Measurements from ENCODE around the gene CEACAM18.

The CEACAM18 gene

GRCh38 chr19:51521357-51521756 lies 43.0 kb downstream of the CEACAM18 start:
- ATAC-seq (ENCODE audit: insufficient read depth, low read depth) = no peak
- TF ChIP-seq EZH2 (IDR thresholded peaks at IDR 0.05; ENCODE audit: borderline replicate concordance, low read depth, low read length, severe bottlenecking) = no peak
- TF ChIP-seq, protein P1, sequence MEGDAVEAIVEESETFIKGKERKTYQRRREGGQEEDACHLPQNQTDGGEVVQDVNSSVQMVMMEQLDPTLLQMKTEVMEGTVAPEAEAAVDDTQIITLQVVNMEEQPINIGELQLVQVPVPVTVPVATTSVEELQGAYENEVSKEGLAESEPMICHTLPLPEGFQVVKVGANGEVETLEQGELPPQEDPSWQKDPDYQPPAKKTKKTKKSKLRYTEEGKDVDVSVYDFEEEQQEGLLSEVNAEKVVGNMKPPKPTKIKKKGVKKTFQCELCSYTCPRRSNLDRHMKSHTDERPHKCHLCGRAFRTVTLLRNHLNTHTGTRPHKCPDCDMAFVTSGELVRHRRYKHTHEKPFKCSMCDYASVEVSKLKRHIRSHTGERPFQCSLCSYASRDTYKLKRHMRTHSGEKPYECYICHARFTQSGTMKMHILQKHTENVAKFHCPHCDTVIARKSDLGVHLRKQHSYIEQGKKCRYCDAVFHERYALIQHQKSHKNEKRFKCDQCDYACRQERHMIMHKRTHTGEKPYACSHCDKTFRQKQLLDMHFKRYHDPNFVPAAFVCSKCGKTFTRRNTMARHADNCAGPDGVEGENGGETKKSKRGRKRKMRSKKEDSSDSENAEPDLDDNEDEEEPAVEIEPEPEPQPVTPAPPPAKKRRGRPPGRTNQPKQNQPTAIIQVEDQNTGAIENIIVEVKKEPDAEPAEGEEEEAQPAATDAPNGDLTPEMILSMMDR (IDR thresholded peaks at IDR 0.05; ENCODE audit: borderline replicate concordance, extremely low read depth, low read length, poor library complexity, severe bottlenecking) = no peak
- no peaks in the 10 kb centered on the region for H4K20me1 ChIP-seq (ENCODE audit: insufficient read depth, low read length)
- H3K9me3 ChIP-seq (ENCODE audit: insufficient read depth, low read length, severe bottlenecking) = no peaks in the 10 kb centered on the region
- no peak overlapping the region for H3K9ac ChIP-seq (ENCODE audit: low read depth, low read length)
- no peaks in the 10 kb centered on the region for H3K79me2 ChIP-seq (ENCODE audit: insufficient read depth, low read length)
- H3K36me3 ChIP-seq (ENCODE audit: insufficient read depth, low read length) = no peaks in the 10 kb centered on the region
- H3K4me2 ChIP-seq (ENCODE audit: insufficient read depth, low read length) = no peak overlapping the region
- no peaks in the 10 kb centered on the region for H3K4me1 ChIP-seq (ENCODE audit: insufficient read depth, low read length)
- H3K4me3 ChIP-seq (ENCODE audit: low read depth in 1 of 2, low read length in 2 of 2) = no peak overlapping the region
- H3K27ac ChIP-seq (ENCODE audit: low read length) = no peak overlapping the region
- no peak for DNase-seq
- no peaks in the 10 kb centered on the region for H3K27me3 ChIP-seq (ENCODE audit: insufficient read depth, low read length, poor library complexity)
- H2AFZ ChIP-seq (ENCODE audit: low read depth, low read length) = no peak overlapping the region

DNA sequence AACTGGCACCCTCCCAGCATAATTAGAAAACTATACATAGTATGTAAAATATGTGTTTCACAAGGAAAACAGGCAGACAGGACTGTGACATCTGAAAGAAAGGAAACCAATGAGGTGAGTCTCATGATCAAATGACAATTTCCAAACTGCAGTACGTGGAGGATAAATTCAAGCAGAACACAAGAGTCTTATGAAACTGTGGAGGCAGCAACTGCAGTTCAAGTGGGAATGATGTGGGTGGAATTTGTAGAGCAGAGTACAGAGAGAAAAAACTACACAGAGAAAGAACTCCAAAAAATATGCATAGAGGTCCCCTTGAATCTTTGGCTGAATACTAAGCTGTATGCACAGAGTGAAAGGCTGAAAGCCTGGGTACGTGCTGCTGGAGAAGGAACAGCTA lies 43.4 kb downstream of the CEACAM18 start:
- ATAC-seq (ENCODE audit: insufficient read depth, low read depth) (no peak), DNase-seq (no peak)
- no peaks in the 10 kb centered on the region for H3K9me3 ChIP-seq (ENCODE audit: insufficient read depth, low read length, severe bottlenecking)
- no peak overlapping the region for H3K4me3 ChIP-seq (ENCODE audit: low read depth in 1 of 2, low read length in 2 of 2)
- H3K9ac ChIP-seq (ENCODE audit: low read depth, low read length) = no peak overlapping the region
- H2AFZ ChIP-seq (ENCODE audit: low read depth, low read length) = no peak overlapping the region
- no peaks in the 10 kb centered on the region for H3K4me1 ChIP-seq (ENCODE audit: insufficient read depth, low read length)
- no peak overlapping the region for H3K27ac ChIP-seq (ENCODE audit: low read length)
- H3K36me3 ChIP-seq (ENCODE audit: insufficient read depth, low read length) = no peaks in the 10 kb centered on the region
- no peaks in the 10 kb centered on the region for H3K27me3 ChIP-seq (ENCODE audit: insufficient read depth, low read length, poor library complexity)
- H4K20me1 ChIP-seq (ENCODE audit: insufficient read depth, low read length) = no peaks in the 10 kb centered on the region
- no peak overlapping the region for H3K4me2 ChIP-seq (ENCODE audit: insufficient read depth, low read length)
- TF ChIP-seq EZH2 (IDR thresholded peaks at IDR 0.05; ENCODE audit: borderline replicate concordance, low read depth, low read length, severe bottlenecking) = no peak
- TF ChIP-seq, protein P1 (IDR thresholded peaks at IDR 0.05; ENCODE audit: borderline replicate concordance, extremely low read depth, low read length, poor library complexity, severe bottlenecking) = no peak
- no peaks in the 10 kb centered on the region for H3K79me2 ChIP-seq (ENCODE audit: insufficient read depth, low read length)

- Histone ChIP-seq H3K9ac (ENCODE audit: low read depth, low read length) (no peak overlapping the region), H3K36me3 (ENCODE audit: insufficient read depth, low read length) (no peaks in the 10 kb centered on the region), H3K27me3 (ENCODE audit: insufficient read depth, low read length, poor library complexity) (peaks cover 6% of the 10 kb centered on the region), H3K9me3 (ENCODE audit: insufficient read depth, low read length, severe bottlenecking) (no peaks in the 10 kb centered on the region), H3K27ac (ENCODE audit: low read length) (no peak overlapping the region), H3K4me3 (ENCODE audit: low read depth in 1 of 2, low read length in 2 of 2) (no peak overlapping the region), H2AFZ (ENCODE audit: low read depth, low read length) (no peak overlapping the region), H3K4me1 (ENCODE audit: insufficient read depth, low read length) (no peaks in the 10 kb centered on the region), H3K79me2 (ENCODE audit: insufficient read depth, low read length) (no peaks in the 10 kb centered on the region), H3K4me2 (ENCODE audit: insufficient read depth, low read length) (no peak overlapping the region), H4K20me1 (ENCODE audit: insufficient read depth, low read length) (peaks cover 3% of the 10 kb centered on the region; the same call in 1 of the 2 replicates)
- DNase-seq (no peak), ATAC-seq (ENCODE audit: insufficient read depth, low read depth) (no peak)
- TF ChIP-seq, protein P1 (IDR thresholded peaks at IDR 0.05; ENCODE audit: borderline replicate concordance, extremely low read depth, low read length, poor library complexity, severe bottlenecking) = no peak
- no peak for TF ChIP-seq EZH2 (IDR thresholded peaks at IDR 0.05; ENCODE audit: borderline replicate concordance, low read depth, low read length, severe bottlenecking)
Measured at GRCh38 chr19:51524666-51525264, 46.4 kb downstream of the CEACAM18 start.

Data from DND-41 (cell line).